Measurements from ENCODE around the gene FANCI. TPM values are rescaled to one million over a fixed set of nuclear protein-coding genes. Genes with fewer than 3 reads are reported as not detected.

Gene FANCI
- total RNA-seq, 1 donor from 2014 or later, result 28.6 TPM

GRCh38 chr15:89358435-89358754 lies 114.6 kb downstream of the FANCI start:
- no peaks in the 10 kb centered on the region for H3K9me3 Mint-ChIP-seq (ENCODE audit: unreplicated experiment)
- DNase-seq (ENCODE audit: low spot score), result no peak
- H3K27me3 Mint-ChIP-seq (ENCODE audit: unreplicated experiment), result peaks cover 23% of the 10 kb centered on the region
- H3K27ac Mint-ChIP-seq (ENCODE audit: unreplicated experiment), result no peak overlapping the region
- H3K36me3 Mint-ChIP-seq (ENCODE audit: low read depth, unreplicated experiment), result no peaks in the 10 kb centered on the region
- peaks cover 4% of the 10 kb centered on the region for H3K4me1 Mint-ChIP-seq (ENCODE audit: unreplicated experiment)
- no peak overlapping the region for H3K4me3 Mint-ChIP-seq (ENCODE audit: unreplicated experiment)
- TF ChIP-seq CTCF (IDR thresholded peaks at IDR 0.05; ENCODE audit: unreplicated experiment), result no peak

- Mint-ChIP-seq H3K4me3 (ENCODE audit: unreplicated experiment) (no peak overlapping the region), H3K9me3 (ENCODE audit: unreplicated experiment) (no peaks in the 10 kb centered on the region), H3K36me3 (ENCODE audit: low read depth, unreplicated experiment) (no peaks in the 10 kb centered on the region), H3K27ac (ENCODE audit: unreplicated experiment) (no peak overlapping the region), H3K27me3 (ENCODE audit: unreplicated experiment) (peaks cover 28% of the 10 kb centered on the region), H3K4me1 (ENCODE audit: unreplicated experiment) (peaks cover 4% of the 10 kb centered on the region)
- peak; percentile 84 for DNase-seq (ENCODE audit: low spot score)
- TF ChIP-seq CTCF (IDR thresholded peaks at IDR 0.05; ENCODE audit: unreplicated experiment), result peak; percentile 100
Measured at GRCh38 chr15:89358755-89359439, 115.1 kb downstream of the FANCI start.

- no peak for DNase-seq (ENCODE audit: low spot score)
- no peak for TF ChIP-seq CTCF (IDR thresholded peaks at IDR 0.05; ENCODE audit: unreplicated experiment)
- H3K9me3 Mint-ChIP-seq (ENCODE audit: unreplicated experiment), result no peaks in the 10 kb centered on the region
- peaks cover 4% of the 10 kb centered on the region for H3K4me1 Mint-ChIP-seq (ENCODE audit: unreplicated experiment)
- no peak overlapping the region for H3K27ac Mint-ChIP-seq (ENCODE audit: unreplicated experiment)
- no peak overlapping the region for H3K4me3 Mint-ChIP-seq (ENCODE audit: unreplicated experiment)
- no peaks in the 10 kb centered on the region for H3K36me3 Mint-ChIP-seq (ENCODE audit: low read depth, unreplicated experiment)
- peaks cover 30% of the 10 kb centered on the region for H3K27me3 Mint-ChIP-seq (ENCODE audit: unreplicated experiment)
Measured at GRCh38 chr15:89359471-89360293, 115.9 kb downstream of the FANCI start.

GRCh38 chr15:89360294-89360971 lies 116.7 kb downstream of the FANCI start:
- Mint-ChIP-seq H3K27me3 (ENCODE audit: unreplicated experiment) (peaks cover 30% of the 10 kb centered on the region), H3K36me3 (ENCODE audit: low read depth, unreplicated experiment) (no peaks in the 10 kb centered on the region), H3K4me3 (ENCODE audit: unreplicated experiment) (no peak overlapping the region), H3K27ac (ENCODE audit: unreplicated experiment) (no peak overlapping the region), H3K4me1 (ENCODE audit: unreplicated experiment) (peaks cover 4% of the 10 kb centered on the region), H3K9me3 (ENCODE audit: unreplicated experiment) (no peaks in the 10 kb centered on the region)
- DNase-seq (ENCODE audit: low spot score), result no peak
- TF ChIP-seq CTCF (IDR thresholded peaks at IDR 0.05; ENCODE audit: unreplicated experiment), result no peak
